ENCODE measurements around the gene TCEA2. TPM values are rescaled to one million over a fixed set of nuclear protein-coding genes. Genes with fewer than 3 reads are reported as not detected.

Gene TCEA2
- total RNA-seq, 3 donors from 2014 or later = 4.1 to 46.1 (median 9.5) TPM

DNA sequence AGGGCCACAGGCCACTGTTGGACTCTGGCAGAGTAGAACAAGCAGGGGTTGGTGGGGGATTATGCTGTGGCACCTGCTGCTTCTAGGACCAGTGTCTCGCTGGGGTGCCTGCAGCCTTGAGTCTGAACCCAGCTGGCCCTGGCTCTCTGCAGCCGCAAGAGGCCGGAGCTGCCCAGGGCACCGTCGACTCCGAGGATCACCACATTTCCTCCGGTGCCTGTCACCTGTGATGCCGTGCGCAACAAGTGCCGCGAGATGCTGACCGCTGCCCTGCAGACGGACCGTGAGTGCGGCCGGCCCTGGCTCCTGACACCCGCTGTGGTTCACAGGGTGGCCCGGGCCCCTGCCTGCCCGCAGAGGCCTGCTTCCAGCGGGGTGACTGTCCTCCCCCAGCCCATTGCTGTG lies 6.2 kb downstream of the TCEA2 start:
- intact Hi-C loops (cut with DNase I, micrococcal nuclease) = no loop called here
- H3K36me3 ChIP-seq (ENCODE audit: low read depth) = no peaks in the 10 kb centered on the region

DNA sequence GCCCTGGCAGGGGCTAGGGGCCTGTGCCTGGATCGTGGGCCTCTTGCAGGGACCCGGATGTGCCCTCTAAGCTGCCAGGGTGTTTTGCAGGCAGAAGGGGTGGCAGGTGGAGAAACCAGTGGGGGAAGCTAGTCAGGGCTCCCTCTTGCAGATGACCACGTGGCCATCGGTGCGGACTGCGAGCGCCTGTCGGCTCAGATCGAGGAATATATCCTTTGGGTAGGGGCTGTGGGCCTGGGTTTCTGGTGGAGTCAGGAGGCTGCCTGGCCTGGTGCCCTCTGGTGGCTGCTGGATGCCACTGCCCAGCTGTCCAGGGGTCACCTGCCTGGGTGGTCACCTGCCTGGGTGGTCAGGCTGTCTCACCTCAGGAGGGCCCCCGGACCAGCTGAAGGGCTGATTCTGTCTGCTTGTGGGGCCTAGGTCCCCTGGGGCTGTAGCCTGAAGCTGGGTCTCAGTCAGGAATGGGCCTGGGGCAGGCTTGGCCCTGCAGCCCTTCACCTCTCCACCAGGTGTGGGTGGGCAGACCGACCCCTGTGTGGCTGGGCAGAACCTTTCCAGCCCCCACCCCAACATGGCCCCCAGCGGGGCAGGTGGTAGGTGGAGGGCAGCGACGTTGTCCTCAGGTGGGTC lies 6.7 kb downstream of the TCEA2 start:
- intact Hi-C loops (cut with DNase I, micrococcal nuclease) = no loop called here
- no peak overlapping the region for H3K4me3 ChIP-seq
- TF ChIP-seq, protein P1, sequence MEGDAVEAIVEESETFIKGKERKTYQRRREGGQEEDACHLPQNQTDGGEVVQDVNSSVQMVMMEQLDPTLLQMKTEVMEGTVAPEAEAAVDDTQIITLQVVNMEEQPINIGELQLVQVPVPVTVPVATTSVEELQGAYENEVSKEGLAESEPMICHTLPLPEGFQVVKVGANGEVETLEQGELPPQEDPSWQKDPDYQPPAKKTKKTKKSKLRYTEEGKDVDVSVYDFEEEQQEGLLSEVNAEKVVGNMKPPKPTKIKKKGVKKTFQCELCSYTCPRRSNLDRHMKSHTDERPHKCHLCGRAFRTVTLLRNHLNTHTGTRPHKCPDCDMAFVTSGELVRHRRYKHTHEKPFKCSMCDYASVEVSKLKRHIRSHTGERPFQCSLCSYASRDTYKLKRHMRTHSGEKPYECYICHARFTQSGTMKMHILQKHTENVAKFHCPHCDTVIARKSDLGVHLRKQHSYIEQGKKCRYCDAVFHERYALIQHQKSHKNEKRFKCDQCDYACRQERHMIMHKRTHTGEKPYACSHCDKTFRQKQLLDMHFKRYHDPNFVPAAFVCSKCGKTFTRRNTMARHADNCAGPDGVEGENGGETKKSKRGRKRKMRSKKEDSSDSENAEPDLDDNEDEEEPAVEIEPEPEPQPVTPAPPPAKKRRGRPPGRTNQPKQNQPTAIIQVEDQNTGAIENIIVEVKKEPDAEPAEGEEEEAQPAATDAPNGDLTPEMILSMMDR (IDR thresholded peaks at IDR 0.05) = peak; percentile 49
- no peaks in the 10 kb centered on the region for H3K9me3 ChIP-seq
- ATAC-seq = no peak
- no peaks in the 10 kb centered on the region for H3K4me1 ChIP-seq (ENCODE audit: low read depth)
- H3K36me3 ChIP-seq (ENCODE audit: low read depth) = no peaks in the 10 kb centered on the region
- no peak for DNase-seq

More for the DNA sequence above, 6.2 kb downstream of the TCEA2 start:
- H3K4me1 ChIP-seq (ENCODE audit: low read depth) = no peaks in the 10 kb centered on the region
- ATAC-seq (no peak), DNase-seq (no peak)
- H3K9me3 ChIP-seq = no peaks in the 10 kb centered on the region
- no peak overlapping the region for H3K4me3 ChIP-seq
- TF ChIP-seq, protein P1 (IDR thresholded peaks at IDR 0.05) = no peak

GRCh38 chr20:64070244-64070993 lies 7.4 kb downstream of the TCEA2 start:
- no peaks in the 10 kb centered on the region for H3K4me1 ChIP-seq (ENCODE audit: low read depth)
- DNase-seq (no peak), ATAC-seq (no peak)
- H3K4me3 ChIP-seq = no peak overlapping the region
- no peaks in the 10 kb centered on the region for H3K9me3 ChIP-seq
- TF ChIP-seq, protein P1 (IDR thresholded peaks at IDR 0.05) = no peak
- H3K36me3 ChIP-seq (ENCODE audit: low read depth) = no peaks in the 10 kb centered on the region
- intact Hi-C loops (cut with DNase I, micrococcal nuclease) = no loop called here

- ATAC-seq (no peak), DNase-seq (no peak)
- Histone ChIP-seq H3K36me3 (ENCODE audit: low read depth) (no peaks in the 10 kb centered on the region), H3K4me1 (ENCODE audit: low read depth) (no peaks in the 10 kb centered on the region), H3K9me3 (no peaks in the 10 kb centered on the region), H3K4me3 (no peak overlapping the region)
- intact Hi-C loops (cut with DNase I, micrococcal nuclease) = no loop called here
- TF ChIP-seq, protein P1 (IDR thresholded peaks at IDR 0.05) = no peak
These were observed 8.6 kb downstream of the TCEA2 start for GRCh38 chr20:64071341-64072332.

- DNase-seq = no peak
- H3K4me3 ChIP-seq = no peak overlapping the region
- TF ChIP-seq, protein P1 (IDR thresholded peaks at IDR 0.05) = no peak
These were observed 9.6 kb downstream of the TCEA2 start for GRCh38 chr20:64072498-64073063.

More at GRCh38 chr20:64072498-64073063, 9.6 kb downstream of the TCEA2 start:
- intact Hi-C loops (cut with DNase I, micrococcal nuclease) = no loop called here
- ATAC-seq = no peak
- no peaks in the 10 kb centered on the region for H3K4me1 ChIP-seq (ENCODE audit: low read depth)
- no peaks in the 10 kb centered on the region for H3K36me3 ChIP-seq (ENCODE audit: low read depth)
- H3K9me3 ChIP-seq = no peaks in the 10 kb centered on the region
